ENCODE measurements around the gene PLPP1. TPM values are rescaled to one million over a fixed set of nuclear protein-coding genes. Genes with fewer than 3 reads are reported as not detected.

Gene PLPP1
- total and polyA plus RNA-seq, 2 of the 13 experiments (the other 11 are each of a cell fraction or from before 2014, with no cell fraction given): 7.3 to 12.1 TPM

DNA sequence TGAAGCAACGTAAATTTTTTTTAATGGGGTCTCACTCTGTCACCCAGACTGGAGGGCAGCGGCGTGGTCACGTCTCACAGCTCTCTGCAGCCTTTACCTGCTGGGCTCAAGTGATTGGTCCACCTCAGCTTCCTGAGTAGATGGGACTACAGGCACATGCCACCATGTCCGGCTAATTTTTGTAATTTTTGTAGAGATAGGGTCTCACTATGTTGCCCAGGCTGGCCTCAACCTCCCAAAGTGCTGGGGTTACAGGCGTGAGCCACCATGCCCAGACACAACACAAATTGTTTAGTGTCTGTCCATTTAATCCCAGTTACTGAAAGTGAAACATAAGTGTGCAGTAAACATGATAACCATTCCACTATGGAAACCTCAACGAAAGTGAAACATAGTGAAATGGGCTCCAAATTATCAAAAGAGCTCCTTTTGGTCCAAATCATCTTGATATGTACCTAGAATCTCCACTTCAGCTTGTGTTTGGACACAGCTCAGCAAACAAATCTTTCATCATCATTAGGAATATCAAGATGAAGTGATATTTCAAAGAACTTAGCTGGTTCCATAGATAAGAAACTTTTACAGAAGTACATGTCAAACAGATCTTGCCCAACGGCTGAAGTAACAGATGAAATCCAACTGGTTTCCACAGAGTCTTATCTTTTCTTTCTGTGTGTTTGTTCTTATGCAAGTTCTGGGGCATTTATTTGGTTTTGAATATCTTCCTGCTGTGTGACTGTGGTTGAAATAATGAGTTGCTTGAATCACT, 41.2 kb upstream of the PLPP1 start (continued):
- TF ChIP-seq STAG1 (CRISPR knock-in tag; IDR thresholded peaks at IDR 0.05) (no peak), TBL1XR1 (IDR thresholded peaks at IDR 0.05; ENCODE audit: borderline replicate concordance, low read length, partially characterized antibody) (no peak), NFYC (CRISPR knock-in tag; IDR thresholded peaks at IDR 0.05) (no peak), ZNF251 (CRISPR knock-in tag; IDR thresholded peaks at IDR 0.05) (no peak), ZBTB14 (CRISPR knock-in tag; IDR thresholded peaks at IDR 0.05) (no peak), CREM (IDR thresholded peaks at IDR 0.05) (peak; percentile 54; the same call in 1 of the 2 replicates), CREM (CRISPR knock-in tag; IDR thresholded peaks at IDR 0.05) (no peak), ZSCAN22 (CRISPR knock-in tag; IDR thresholded peaks at IDR 0.05) (no peak), IKZF1 (IDR thresholded peaks at IDR 0.05) (no peak), ELF3 (CRISPR knock-in tag; IDR thresholded peaks at IDR 0.05) (no peak), BCLAF1 (IDR thresholded peaks at IDR 0.05) (no peak), YEATS2 (CRISPR knock-in tag; IDR thresholded peaks at IDR 0.05; ENCODE audit: borderline replicate concordance) (no peak), NCOR1 (IDR thresholded peaks at IDR 0.05; ENCODE audit: borderline replicate concordance, low read length) (no peak), JUND (CRISPR knock-in tag; IDR thresholded peaks at IDR 0.05) (no peak), ELF1 (CRISPR knock-in tag; IDR thresholded peaks at IDR 0.05) (no peak), MAZ (IDR thresholded peaks at IDR 0.05; ENCODE audit: borderline replicate concordance, low read depth, low read length) (no peak), MAZ (CRISPR knock-in tag; IDR thresholded peaks at IDR 0.05; ENCODE audit: low read depth) (no peak), ZNF296 (CRISPR knock-in tag; conservative IDR thresholded peaks at IDR 0.05) (no peak), FOXC1 (CRISPR knock-in tag; IDR thresholded peaks at IDR 0.05; ENCODE audit: borderline replicate concordance) (no peak), JDP2 (CRISPR knock-in tag; IDR thresholded peaks at IDR 0.05; ENCODE audit: borderline replicate concordance) (no peak), GATAD2A (CRISPR knock-in tag; IDR thresholded peaks at IDR 0.05) (peak; percentile 75), AGO1 (IDR thresholded peaks at IDR 0.05; ENCODE audit: low read depth, low read length, poor library complexity, severe bottlenecking) (no peak), FOXA1 (IDR thresholded peaks at IDR 0.05) (no peak), FOXA1 (CRISPR knock-in tag; IDR thresholded peaks at IDR 0.05) (peak; percentile 43), MLLT10 (CRISPR knock-in tag; IDR thresholded peaks at IDR 0.05) (no peak)

All from HepG2 (cell line).